ENCODE data around the gene SLC4A7. TPM values are rescaled to one million over a fixed set of nuclear protein-coding genes. Genes with fewer than 3 reads are reported as not detected.

SLC4A7 gene
- polyA plus RNA-seq, 1 donor (not counting 4 experiments of a cell fraction or from before 2014, with no cell fraction given): 28.5 TPM

DNA sequence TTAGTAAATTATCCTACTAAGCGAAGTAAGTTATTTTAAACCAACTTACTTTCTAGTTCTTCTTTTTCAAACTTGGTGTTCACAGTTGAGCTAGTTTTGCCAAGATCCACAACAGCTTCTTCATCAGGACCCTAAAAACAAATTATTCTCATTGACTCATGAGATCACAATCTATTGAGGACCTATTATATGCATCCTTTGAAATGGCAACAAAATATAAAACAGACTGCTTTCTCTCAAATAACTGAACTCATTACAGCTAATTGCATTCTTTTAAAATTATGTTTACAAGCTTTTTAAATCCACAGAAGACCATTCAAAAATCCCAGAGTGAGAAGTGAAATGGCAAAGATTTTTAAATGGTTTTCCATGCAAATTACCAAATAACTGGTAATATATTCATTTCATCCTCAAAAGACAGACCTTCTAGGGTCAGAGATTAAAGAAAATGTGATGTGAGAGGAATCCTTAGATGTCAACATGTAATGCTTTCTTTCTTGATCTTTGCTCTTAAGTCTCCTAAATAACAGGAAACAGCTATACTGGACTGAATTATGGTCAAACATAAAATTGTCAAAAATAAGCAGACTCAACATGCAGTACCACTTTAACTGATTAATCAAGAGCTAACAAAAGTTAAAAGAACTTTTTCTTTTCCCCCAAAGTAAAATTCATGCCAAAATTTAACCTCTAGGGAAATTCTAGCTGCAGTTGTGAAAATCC is 31.7 kb downstream of the SLC4A7 start:
- Histone ChIP-seq H4K20me1 (ENCODE audit: control insufficient read depth, extremely low read depth, insufficient read depth, low read length) (no peaks in the 10 kb centered on the region), H3K4me1 (ENCODE audit: control insufficient read depth, extremely low read depth, insufficient read depth, low read length) (no peaks in the 10 kb centered on the region), H3K9me3 (ENCODE audit: control insufficient read depth, low read depth, low read length) (no peaks in the 10 kb centered on the region), H3K79me2 (ENCODE audit: control insufficient read depth, insufficient read depth, low read length) (peaks cover 46% of the 10 kb centered on the region), H3K4me3 (ENCODE audit: control insufficient read depth in 2 of 3, extremely low read depth in 1 of 3, insufficient read depth in 2 of 3, low read depth in 1 of 3, low read length in 3 of 3) (no peak overlapping the region), H2AFZ (ENCODE audit: control insufficient read depth, low read length) (no peak overlapping the region), H3K9ac (ENCODE audit: control insufficient read depth, extremely low read depth, insufficient read depth, low read length) (no peak overlapping the region), H3K36me3 (ENCODE audit: control insufficient read depth in 2 of 2, extremely low read depth in 1 of 2, insufficient read depth in 2 of 2, low read length in 2 of 2) (peaks cover 1 to 4% of the 10 kb centered on the region in 2 experiments), H3K4me2 (ENCODE audit: control insufficient read depth, extremely low read depth, insufficient read depth, low read depth, low read length) (no peak overlapping the region), H3K27me3 (ENCODE audit: control insufficient read depth, extremely low read depth, insufficient read depth, low read length) (no peaks in the 10 kb centered on the region), H3K27ac (ENCODE audit: control insufficient read depth, insufficient read depth, low read length) (no peak overlapping the region), H3K9me1 (ENCODE audit: control insufficient read depth, extremely low read depth, insufficient read depth, low read length) (no peaks in the 10 kb centered on the region)
- FAIRE-seq (no peak), DNase-seq (ENCODE audit: low read depth, low spot score) (no peak)
- dilution Hi-C loops (cut with MboI; ENCODE audit: extremely low pct_ligation_motif_present, low sequenced_read_pairs): no loop called here
- no peak for TF ChIP-seq EZH2 (IDR thresholded peaks at IDR 0.05; ENCODE audit: low read length)
- TF ChIP-seq, protein P1, sequence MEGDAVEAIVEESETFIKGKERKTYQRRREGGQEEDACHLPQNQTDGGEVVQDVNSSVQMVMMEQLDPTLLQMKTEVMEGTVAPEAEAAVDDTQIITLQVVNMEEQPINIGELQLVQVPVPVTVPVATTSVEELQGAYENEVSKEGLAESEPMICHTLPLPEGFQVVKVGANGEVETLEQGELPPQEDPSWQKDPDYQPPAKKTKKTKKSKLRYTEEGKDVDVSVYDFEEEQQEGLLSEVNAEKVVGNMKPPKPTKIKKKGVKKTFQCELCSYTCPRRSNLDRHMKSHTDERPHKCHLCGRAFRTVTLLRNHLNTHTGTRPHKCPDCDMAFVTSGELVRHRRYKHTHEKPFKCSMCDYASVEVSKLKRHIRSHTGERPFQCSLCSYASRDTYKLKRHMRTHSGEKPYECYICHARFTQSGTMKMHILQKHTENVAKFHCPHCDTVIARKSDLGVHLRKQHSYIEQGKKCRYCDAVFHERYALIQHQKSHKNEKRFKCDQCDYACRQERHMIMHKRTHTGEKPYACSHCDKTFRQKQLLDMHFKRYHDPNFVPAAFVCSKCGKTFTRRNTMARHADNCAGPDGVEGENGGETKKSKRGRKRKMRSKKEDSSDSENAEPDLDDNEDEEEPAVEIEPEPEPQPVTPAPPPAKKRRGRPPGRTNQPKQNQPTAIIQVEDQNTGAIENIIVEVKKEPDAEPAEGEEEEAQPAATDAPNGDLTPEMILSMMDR (optimal IDR thresholded peaks at IDR 0.05 in 1 of 3, IDR thresholded peaks at IDR 0.05 in 1 of 3, conservative IDR thresholded peaks at IDR 0.05 in 1 of 3; ENCODE audit: extremely low read depth in 1 of 3, insufficient read depth in 2 of 3, low read length in 3 of 3): no peak

DNA sequence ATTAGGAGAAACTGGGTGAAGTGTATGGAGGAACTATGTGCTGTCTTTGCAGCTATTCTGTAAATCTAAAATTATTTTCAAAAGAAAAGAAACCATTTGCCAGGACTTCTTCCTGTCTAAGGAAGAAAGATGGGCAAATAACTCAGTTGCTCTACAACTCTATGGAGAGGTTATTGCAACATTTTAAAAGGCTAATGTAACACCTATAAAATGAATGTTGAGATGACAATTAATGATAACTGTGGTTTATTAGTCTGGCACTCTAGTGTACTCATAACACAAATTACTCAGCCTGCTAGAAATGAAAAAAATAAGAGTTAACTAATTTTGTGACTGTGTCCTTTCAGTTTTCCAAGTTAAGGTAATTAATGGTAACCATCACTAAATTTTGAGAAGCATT is 32.3 kb downstream of the SLC4A7 start:
- no peak overlapping the region for H3K4me2 ChIP-seq (ENCODE audit: control insufficient read depth, extremely low read depth, insufficient read depth, low read depth, low read length)
- H3K27me3 ChIP-seq (ENCODE audit: control insufficient read depth, extremely low read depth, insufficient read depth, low read length): no peaks in the 10 kb centered on the region
- no peak for TF ChIP-seq EZH2 (IDR thresholded peaks at IDR 0.05; ENCODE audit: low read length)
- TF ChIP-seq, protein P1 (optimal IDR thresholded peaks at IDR 0.05 in 1 of 3, IDR thresholded peaks at IDR 0.05 in 1 of 3, conservative IDR thresholded peaks at IDR 0.05 in 1 of 3; ENCODE audit: extremely low read depth in 1 of 3, insufficient read depth in 2 of 3, low read length in 3 of 3): no peak
- no peaks in the 10 kb centered on the region for H3K4me1 ChIP-seq (ENCODE audit: control insufficient read depth, extremely low read depth, insufficient read depth, low read length)
- H3K9me1 ChIP-seq (ENCODE audit: control insufficient read depth, extremely low read depth, insufficient read depth, low read length): no peaks in the 10 kb centered on the region
- H3K36me3 ChIP-seq (ENCODE audit: control insufficient read depth in 2 of 2, extremely low read depth in 1 of 2, insufficient read depth in 2 of 2, low read length in 2 of 2): peaks cover 3 to 4% of the 10 kb centered on the region in 2 experiments
- dilution Hi-C loops (cut with MboI; ENCODE audit: extremely low pct_ligation_motif_present, low sequenced_read_pairs): no loop called here
- no peak overlapping the region for H3K4me3 ChIP-seq (ENCODE audit: control insufficient read depth in 2 of 3, extremely low read depth in 1 of 3, insufficient read depth in 2 of 3, low read depth in 1 of 3, low read length in 3 of 3)
- FAIRE-seq (no peak), DNase-seq (ENCODE audit: low read depth, low spot score) (no peak)
- H2AFZ ChIP-seq (ENCODE audit: control insufficient read depth, low read length): no peak overlapping the region
- H3K27ac ChIP-seq (ENCODE audit: control insufficient read depth, insufficient read depth, low read length): no peak overlapping the region
- peaks cover 40% of the 10 kb centered on the region for H3K79me2 ChIP-seq (ENCODE audit: control insufficient read depth, insufficient read depth, low read length)
- H3K9me3 ChIP-seq (ENCODE audit: control insufficient read depth, low read depth, low read length): no peaks in the 10 kb centered on the region
- no peak overlapping the region for H3K9ac ChIP-seq (ENCODE audit: control insufficient read depth, extremely low read depth, insufficient read depth, low read length)
- no peaks in the 10 kb centered on the region for H4K20me1 ChIP-seq (ENCODE audit: control insufficient read depth, extremely low read depth, insufficient read depth, low read length)

All from keratinocyte (primary cell).